HG02763 (cell line): Measurements from ENCODE around the gene TSHZ2.
"Not testable (repeated sequence)": the region's sequence is repeated elsewhere in the genome, so short reads cannot be mapped to it uniquely, and the experiment has no call there.

Experiments
- ATAC-seq: cut with Tn5 transposase; IDR thresholded peaks from one replicate; pipeline ENCODE4 v1.9.1; 2021; ENCODE audit warnings: mild to moderate bottlenecking, moderate library complexity; ENCODE audit not compliant: unreplicated experiment

The TSHZ2 gene

DNA sequence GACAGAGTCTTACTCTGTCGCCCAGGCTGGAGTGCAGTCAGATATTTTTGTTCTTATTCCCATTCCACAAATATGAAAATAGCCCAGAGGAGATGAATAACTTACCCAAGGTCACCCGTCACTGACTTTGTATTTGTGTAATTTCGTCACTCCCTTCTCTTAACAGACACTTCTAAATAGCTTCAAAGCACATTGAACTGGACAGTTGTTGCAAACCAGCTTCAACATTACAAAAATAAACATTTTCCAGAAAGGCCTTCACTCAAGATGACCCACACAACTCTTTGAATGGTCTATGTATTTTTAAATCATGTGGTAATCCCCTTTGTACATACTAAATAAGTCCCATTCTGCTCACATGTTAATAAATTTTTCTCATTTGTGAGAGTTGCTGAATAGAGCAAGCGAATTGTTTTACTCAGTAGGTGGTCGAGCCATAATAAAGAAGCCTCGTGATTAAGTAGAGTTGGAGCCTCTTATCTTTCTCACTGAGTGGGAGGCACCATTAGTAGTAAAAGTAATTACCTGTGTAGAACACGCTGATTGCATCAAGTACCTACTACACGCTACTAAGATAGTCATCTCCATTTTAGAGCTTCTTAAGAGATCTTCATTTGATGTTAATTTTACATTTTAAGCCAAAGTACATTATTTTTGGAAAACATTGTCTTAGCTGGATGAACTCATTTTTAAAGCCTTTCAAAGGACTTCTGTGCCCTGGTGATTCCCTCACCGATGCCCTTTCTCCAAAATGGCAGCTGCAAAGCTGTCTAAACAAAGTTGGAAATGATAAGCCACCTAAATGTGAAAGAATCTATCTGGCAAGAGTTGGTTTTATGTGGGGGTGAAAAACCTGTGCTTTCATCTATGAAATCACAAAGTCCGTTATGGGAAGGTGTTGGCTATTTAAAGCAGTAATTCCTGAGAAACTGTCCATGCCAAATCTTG is 110.0 kb downstream of the TSHZ2 start:
- ATAC-seq: no peak

DNA sequence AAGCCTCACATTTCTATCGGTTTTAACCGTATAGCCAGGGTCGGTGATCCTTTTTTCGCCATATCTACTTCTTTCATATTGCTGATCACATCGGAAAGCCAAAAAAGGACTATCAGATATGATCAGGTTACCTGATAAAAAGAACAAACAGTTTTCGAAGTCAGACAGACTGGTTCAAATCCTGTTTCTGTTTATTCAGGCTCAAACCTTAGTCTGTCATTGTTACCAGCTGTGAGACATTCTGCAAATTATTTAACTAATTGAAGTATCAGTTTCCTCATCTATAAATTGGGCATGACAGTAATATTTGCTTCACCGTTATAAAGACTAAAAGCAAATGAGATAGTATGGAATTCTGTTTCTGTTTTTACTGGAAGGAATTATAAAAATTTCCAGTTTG is 111.3 kb downstream of the TSHZ2 start:
- ATAC-seq: no peak

DNA sequence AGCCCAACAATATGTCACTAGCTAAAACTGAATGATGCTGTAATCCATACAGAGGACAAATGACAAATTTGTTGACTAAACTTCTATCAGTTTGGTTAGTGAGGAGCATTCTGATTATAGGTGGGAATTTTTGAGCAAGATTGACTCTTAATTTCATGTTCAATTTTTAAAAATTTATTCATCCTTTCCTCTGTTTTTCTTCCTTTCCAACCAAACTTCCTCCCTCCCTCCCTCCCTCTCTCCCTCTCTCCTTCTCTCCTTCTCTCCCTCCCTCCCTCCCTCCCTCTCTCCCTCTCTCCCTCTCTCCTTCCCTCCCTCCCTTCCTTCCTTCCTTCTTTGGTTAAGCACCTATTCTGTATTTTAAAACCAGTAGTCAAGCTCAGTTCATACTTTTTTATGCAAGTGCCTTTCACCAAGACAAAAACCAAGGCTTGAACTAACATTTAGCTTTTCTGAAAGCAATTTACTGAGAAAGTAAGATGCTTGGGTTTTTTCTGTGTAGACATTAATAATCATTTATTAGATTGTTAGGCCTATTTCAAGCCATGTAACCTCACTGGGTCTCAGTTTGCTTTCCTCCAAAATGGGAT is 112.3 kb downstream of the TSHZ2 start:
- ATAC-seq: no peak

- ATAC-seq: no peak
Measured at GRCh38 chr20:53085720-53086119, 113.6 kb downstream of the TSHZ2 start.

GRCh38 chr20:53087037-53087777 is 115.0 kb downstream of the TSHZ2 start:
- no peak for ATAC-seq

GRCh38 chr20:53088786-53089185 is 116.6 kb downstream of the TSHZ2 start:
- no peak for ATAC-seq

- ATAC-seq: not testable (repeated sequence)
Measured at GRCh38 chr20:53089851-53090250, 117.7 kb downstream of the TSHZ2 start.

GRCh38 chr20:53091789-53092188 is 119.6 kb downstream of the TSHZ2 start:
- no peak for ATAC-seq

- no peak for ATAC-seq
Measured at GRCh38 chr20:53092772-53093300, 120.7 kb downstream of the TSHZ2 start.

DNA sequence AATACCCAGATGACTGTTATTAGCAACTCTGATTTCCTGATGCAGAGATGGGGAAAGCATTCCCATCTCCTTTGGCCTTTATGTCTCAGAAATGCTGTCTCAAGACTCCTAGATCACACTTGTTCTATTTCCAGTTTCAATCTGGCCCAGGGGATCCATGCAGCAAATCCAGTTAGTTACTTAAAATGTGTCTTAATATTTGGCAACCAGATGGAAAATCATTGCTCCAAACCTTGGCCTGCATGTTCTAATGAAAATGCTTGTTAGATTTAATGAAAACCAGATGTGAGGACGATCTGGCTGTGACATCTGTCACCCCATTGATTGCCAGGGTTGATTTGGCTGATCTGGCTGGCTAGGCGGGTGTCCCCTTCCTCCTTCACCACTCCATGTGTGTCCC is 125.2 kb downstream of the TSHZ2 start:
- no peak for ATAC-seq

GRCh38 chr20:53097791-53098190 is 125.6 kb downstream of the TSHZ2 start:
- no peak for ATAC-seq

DNA sequence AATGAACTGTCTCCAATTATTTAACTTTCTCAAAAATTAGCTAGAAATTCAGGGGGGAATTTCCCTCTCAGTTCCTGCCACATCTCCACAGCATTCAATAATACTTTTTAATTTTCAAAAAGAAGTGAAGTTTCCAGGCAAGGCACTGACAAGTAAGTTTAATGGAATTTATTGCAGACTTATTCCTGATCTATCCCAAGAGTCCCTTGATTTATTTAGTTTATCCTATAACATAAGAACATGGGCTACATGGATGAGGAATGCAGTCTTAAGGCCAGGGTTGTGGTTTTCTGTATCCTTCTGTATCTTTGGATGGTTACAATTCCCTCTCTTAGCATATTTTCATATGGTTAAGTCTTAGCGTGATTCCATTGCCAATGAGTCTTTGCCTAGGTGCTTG is 126.5 kb downstream of the TSHZ2 start:
- ATAC-seq: no peak

- ATAC-seq: no peak
Measured at GRCh38 chr20:53099856-53100255, 127.7 kb downstream of the TSHZ2 start.

DNA sequence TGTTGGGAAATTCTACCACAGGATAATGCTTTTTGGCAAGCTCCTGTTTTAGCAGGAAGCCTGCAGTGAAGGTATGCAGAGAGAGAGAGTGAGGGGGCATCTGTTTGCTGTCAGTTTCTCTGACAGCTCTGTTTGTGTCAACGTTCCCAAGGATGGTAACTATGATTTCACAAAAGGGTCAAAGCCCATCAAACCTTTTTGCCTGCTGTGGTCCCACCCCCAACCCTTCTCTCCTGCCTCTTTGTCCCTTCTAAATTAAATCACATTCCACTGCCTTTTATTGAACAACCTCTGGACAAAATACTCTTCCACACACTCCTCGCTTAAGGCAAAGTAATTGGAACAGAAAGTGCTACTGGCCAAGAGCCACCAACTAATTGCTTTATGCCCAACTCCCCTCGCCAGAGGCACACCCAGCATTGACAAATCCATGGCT is 128.3 kb downstream of the TSHZ2 start:
- no peak for ATAC-seq

DNA sequence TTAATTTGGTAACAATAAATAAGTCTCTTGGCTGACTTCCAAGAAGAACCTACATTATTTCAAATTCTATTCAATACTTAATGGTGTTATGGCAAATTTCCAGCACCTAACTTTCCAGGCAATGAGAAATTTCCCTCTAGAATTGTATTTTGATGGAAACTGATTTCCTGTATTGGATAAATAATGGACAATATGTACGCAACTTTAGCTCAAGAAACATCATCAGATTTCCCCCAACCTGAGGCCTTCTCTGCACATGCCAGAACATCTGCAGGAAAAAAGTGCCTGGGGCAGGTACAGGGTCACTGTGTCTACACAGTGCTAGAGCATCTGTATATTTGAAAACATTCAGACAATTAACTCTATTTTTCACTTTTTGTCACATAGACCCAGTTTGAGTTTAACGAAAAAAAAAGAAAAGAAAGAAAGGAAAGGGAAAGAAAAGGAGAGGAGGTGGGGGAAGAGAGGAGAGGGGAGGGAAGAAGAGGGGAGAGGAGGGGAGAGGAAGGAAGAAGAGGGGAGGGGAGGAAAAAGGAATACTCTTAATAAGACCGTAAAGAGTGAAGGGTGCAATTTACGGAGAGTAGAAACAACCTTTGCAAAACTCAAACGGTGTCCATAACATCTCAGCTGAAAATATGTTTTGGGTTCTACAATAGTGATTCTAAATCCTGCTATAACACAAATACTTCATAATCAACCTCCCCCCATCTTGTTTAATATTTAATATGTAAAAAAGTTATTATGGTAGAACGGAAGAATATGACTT is 130.0 kb downstream of the TSHZ2 start:
- ATAC-seq: no peak

DNA sequence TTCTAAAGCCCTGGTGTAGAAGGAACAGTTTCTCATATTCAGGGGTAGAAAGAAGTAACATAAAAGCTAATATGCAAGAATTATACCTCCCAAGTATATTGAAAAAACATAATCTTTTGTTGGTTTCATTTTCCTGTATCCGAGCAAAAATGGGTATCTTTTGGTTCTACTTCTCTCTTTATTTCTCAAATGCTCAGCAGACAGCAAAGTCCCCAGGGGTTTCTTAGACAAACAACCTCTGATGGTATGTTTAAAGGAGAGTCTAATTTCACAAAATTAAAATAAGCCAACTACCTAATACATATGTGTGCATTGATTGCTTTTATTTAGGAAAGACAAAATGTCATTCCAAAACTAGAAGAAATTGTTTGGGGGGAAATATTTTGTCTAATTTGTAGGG is 131.0 kb downstream of the TSHZ2 start:
- no peak for ATAC-seq

GRCh38 chr20:53104884-53105283 is 132.7 kb downstream of the TSHZ2 start:
- ATAC-seq: no peak

DNA sequence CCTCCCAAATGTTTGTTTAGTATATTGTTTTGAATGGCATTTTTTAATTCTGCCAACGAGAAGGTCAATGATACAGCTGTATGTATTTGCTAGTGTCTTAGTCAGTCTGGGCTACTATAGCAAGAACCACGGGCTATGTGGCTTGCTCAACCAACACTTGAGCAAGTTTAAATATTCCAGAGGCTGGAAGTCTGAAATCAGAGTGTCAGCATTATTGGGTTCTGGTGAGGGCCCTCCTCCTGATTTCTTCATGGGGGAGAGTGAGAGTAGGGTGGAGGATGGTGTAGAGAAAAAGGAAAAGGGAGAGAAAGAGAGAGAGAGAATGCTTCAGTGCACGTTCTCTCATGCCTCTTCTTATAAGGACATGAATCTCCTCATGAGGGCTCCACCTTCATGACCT is 144.6 kb downstream of the TSHZ2 start:
- ATAC-seq: no peak

DNA sequence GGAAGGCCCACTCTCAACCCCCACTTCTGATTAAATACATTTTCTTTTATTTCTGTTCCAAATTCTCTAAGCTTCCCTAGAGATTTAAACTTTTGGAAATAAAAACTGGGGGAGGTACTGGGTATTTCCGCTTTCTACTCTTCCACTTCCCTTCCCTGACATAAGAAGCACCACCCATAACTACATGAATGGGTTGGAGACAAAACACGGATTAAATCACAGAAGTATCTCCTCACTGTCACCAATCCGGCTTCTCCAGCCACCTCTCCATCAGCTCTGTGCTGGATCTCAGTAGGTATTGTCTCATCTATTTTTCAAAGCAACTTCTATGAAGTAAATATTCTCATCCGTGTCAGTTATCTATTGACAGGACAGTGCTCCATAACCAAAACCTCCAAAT is 150.7 kb downstream of the TSHZ2 start:
- no peak for ATAC-seq

GRCh38 chr20:53124075-53124551 is 152.0 kb downstream of the TSHZ2 start:
- ATAC-seq: no peak
